ENCODE data around the gene NRG2. TPM values are rescaled to one million over a fixed set of nuclear protein-coding genes. Genes with fewer than 3 reads are reported as not detected.

Gene NRG2
- total RNA-seq, 2 experiments from 2014 or later = 0.11 TPM; not detected in 1

DNA sequence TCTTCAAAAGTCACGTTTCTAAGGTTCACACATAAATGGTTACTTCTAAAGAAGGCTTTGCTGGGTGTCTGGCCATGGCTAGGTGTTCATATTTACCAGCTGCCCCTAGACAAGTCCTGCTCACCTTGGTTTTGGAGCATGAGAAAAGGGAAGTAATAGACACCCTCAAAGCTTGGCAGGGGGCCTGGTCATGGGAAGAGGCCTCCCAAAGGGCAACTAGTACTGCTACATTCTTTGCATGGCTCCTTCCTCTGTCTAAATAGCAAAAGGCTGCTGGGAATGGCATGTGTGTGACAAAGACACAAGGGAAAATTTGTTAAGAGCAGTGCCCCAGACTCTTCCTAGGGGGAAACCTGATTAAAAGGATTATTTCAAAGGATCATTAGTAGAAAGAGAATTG, 93.4 kb downstream of the NRG2 start:
- no peaks in the 10 kb centered on the region for H3K4me1 Mint-ChIP-seq (ENCODE audit: low read depth)
- intact Hi-C loops (cut with micrococcal nuclease) = no loop called here
- no peaks in the 10 kb centered on the region for H3K36me3 Mint-ChIP-seq (ENCODE audit: low read depth)
- TF ChIP-seq, protein P1, sequence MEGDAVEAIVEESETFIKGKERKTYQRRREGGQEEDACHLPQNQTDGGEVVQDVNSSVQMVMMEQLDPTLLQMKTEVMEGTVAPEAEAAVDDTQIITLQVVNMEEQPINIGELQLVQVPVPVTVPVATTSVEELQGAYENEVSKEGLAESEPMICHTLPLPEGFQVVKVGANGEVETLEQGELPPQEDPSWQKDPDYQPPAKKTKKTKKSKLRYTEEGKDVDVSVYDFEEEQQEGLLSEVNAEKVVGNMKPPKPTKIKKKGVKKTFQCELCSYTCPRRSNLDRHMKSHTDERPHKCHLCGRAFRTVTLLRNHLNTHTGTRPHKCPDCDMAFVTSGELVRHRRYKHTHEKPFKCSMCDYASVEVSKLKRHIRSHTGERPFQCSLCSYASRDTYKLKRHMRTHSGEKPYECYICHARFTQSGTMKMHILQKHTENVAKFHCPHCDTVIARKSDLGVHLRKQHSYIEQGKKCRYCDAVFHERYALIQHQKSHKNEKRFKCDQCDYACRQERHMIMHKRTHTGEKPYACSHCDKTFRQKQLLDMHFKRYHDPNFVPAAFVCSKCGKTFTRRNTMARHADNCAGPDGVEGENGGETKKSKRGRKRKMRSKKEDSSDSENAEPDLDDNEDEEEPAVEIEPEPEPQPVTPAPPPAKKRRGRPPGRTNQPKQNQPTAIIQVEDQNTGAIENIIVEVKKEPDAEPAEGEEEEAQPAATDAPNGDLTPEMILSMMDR (IDR thresholded peaks at IDR 0.05) = no peak
- ATAC-seq = no peak
- no peak overlapping the region for H3K4me3 Mint-ChIP-seq
- DNase-seq = no peak
- no peaks in the 10 kb centered on the region for H3K9me3 Mint-ChIP-seq
- peaks cover 34% of the 10 kb centered on the region for H3K27me3 Mint-ChIP-seq
- no peak overlapping the region for H3K27ac Mint-ChIP-seq
- POLR2A ChIA-PET = no interaction called here
- CTCF ChIA-PET = interaction anchor here (1.2 to 1.7 kb wide), 2 partner anchors 20 to 163 kb away, joined by 3 to 7 read pairs; no protein-coding TSS in a partner anchor

DNA sequence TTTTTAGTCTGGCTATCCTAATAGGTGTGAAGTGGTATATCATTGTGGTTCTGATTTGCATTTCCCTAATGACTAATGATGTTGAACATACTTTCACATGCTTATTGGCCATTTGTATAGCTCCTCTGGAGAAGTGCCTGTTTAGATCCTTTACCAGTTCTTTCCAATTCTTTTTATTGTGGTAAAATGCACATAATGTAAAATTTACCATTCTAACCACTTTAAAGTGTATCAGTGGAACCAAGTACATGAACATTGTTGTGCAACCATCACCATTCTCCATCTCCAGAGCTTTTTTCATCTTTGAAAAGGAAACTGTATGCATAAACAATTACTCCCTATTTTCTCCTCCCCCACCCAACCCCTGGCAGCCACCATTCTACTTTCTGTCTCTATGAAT, 95.4 kb downstream of the NRG2 start:
- Mint-ChIP-seq H3K27me3 (peaks cover 38% of the 10 kb centered on the region), H3K27ac (no peak overlapping the region)

DNA sequence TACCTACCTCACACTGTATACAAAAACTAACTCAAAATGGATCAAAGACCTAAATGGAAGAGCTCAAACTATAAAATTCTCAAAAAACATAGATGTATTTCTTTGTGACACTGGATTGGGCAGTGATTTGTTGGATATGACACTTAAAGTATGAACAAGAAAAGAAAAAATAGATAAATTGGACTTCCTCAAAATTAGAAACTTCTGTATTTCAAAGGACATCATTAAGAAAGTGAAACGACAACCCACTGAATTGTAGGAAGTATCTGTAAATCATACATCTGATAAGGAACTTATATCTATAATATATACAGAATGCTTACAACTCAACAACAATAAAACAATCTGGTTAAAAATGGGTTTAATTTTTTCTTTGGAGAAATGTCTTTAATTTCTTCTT, 96.7 kb downstream of the NRG2 start:
- TF ChIP-seq, protein P1 (IDR thresholded peaks at IDR 0.05) = no peak
- POLR2A ChIA-PET = no interaction called here
- Mint-ChIP-seq H3K27ac (no peak overlapping the region), H3K4me1 (ENCODE audit: low read depth) (no peaks in the 10 kb centered on the region), H3K27me3 (peaks cover 39% of the 10 kb centered on the region), H3K36me3 (ENCODE audit: low read depth) (no peaks in the 10 kb centered on the region), H3K9me3 (peaks cover 4% of the 10 kb centered on the region), H3K4me3 (no peak overlapping the region)
- ATAC-seq = no peak
- CTCF ChIA-PET = interaction anchor here (1.9 kb wide), 1 partner anchor 22 kb away, joined by 8 read pairs; no protein-coding TSS in a partner anchor
- intact Hi-C loops (cut with micrococcal nuclease) = no loop called here
- DNase-seq = no peak

More for the DNA sequence above, 95.4 kb downstream of the NRG2 start:
- no peak for DNase-seq
- Mint-ChIP-seq H3K4me3 (no peak overlapping the region), H3K4me1 (ENCODE audit: low read depth) (no peaks in the 10 kb centered on the region), H3K36me3 (ENCODE audit: low read depth) (no peaks in the 10 kb centered on the region), H3K9me3 (no peaks in the 10 kb centered on the region)
- intact Hi-C loops (cut with micrococcal nuclease) = no loop called here
- ATAC-seq = no peak
- TF ChIP-seq, protein P1 (IDR thresholded peaks at IDR 0.05) = no peak
- ChIA-PET POLR2A (no interaction called here), CTCF (no interaction called here)

DNA sequence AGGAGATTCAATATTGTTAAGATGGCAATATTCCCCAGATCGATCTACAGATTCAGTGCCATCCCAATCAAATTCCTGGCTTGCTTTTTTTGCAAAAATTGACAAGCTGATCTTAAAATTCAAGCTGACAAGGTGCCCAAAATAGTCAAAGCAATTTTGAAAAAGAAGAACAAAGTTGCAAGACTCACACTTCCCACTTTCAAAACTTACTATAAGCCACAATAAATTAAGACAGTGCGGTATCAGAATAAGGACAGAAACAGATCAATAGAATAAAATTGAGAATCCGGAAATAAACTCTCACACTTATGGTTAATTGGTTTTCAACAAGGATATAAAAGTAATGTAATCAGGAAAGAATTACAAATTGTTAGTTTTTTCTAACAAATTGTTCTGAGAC, 97.1 kb downstream of the NRG2 start:
- Mint-ChIP-seq H3K27ac (no peak overlapping the region), H3K4me1 (ENCODE audit: low read depth) (no peaks in the 10 kb centered on the region), H3K36me3 (ENCODE audit: low read depth) (no peaks in the 10 kb centered on the region), H3K4me3 (no peak overlapping the region), H3K9me3 (peaks cover 4% of the 10 kb centered on the region), H3K27me3 (peaks cover 38% of the 10 kb centered on the region)
- POLR2A ChIA-PET = no interaction called here
- intact Hi-C loops (cut with micrococcal nuclease) = no loop called here
- DNase-seq (no peak), ATAC-seq (no peak)
- TF ChIP-seq, protein P1 (IDR thresholded peaks at IDR 0.05) = no peak
- CTCF ChIA-PET = interaction anchor here (1.9 kb wide), 1 partner anchor 23 kb away, joined by 8 read pairs; no protein-coding TSS in a partner anchor

DNA sequence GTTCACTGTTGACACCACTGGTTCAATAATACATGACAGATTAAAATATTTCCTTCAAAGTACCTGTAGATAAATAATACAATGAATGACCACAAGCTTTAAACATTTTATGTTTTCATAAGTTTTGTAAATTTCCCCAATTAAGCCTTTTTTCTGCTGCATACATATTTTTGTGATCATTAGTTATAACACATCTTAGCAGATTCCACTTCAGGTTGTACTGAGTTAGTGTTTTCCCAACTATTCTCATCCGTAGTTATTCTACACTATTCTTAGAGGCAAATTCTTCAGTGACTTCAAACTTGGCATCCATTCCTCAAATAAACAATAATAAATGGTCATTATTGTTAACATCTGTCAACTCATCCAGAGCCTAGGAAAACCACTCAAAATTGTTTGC, 100.9 kb downstream of the NRG2 start:
- ChIA-PET POLR2A (no interaction called here), CTCF (interaction anchor here (0.9 to 2.2 kb wide), 4 partner anchors 27 to 213 kb away, joined by 3 to 18 read pairs (median 3); no protein-coding TSS in a partner anchor)
- Mint-ChIP-seq H3K4me1 (ENCODE audit: low read depth) (no peaks in the 10 kb centered on the region), H3K4me3 (no peak overlapping the region), H3K36me3 (ENCODE audit: low read depth) (no peaks in the 10 kb centered on the region), H3K27me3 (peaks cover 31% of the 10 kb centered on the region), H3K9me3 (peaks cover 4% of the 10 kb centered on the region), H3K27ac (no peak overlapping the region)
- TF ChIP-seq, protein P1 (IDR thresholded peaks at IDR 0.05) = no peak
- intact Hi-C loops (cut with micrococcal nuclease) = no loop called here
- ATAC-seq = no peak
- no peak for DNase-seq

Measured in activated CD8-positive, alpha-beta T cell treated with anti-CD3 and anti-CD28 coated beads for 36 hours (primary cell).